Right forelimb (tissue), 1 donor: ENCODE results near the gene C19orf73.
"Not testable (repeated sequence)": the region's sequence is repeated elsewhere in the genome, so short reads cannot be mapped to it uniquely, and the experiment has no call there.

ENCODE experiments used
- DNase-seq: peaks from one replicate; pipeline ENCODE4 v3.0.0-alpha.2; 2018

The C19orf73 gene

GRCh38 chr19:49148784-49149651 is 30.1 kb upstream of the C19orf73 start:
- peak; percentile 96 for DNase-seq

GRCh38 chr19:49148044-49148682 is 29.2 kb upstream of the C19orf73 start:
- DNase-seq = no peak

- DNase-seq = not testable (repeated sequence)
Measured at GRCh38 chr19:49146408-49146770, 27.4 kb upstream of the C19orf73 start.

GRCh38 chr19:49145573-49146407 is 26.8 kb upstream of the C19orf73 start:
- DNase-seq = peak; percentile 88

GRCh38 chr19:49142866-49143335 is 24.0 kb upstream of the C19orf73 start:
- peak; percentile 89 for DNase-seq

- no peak for DNase-seq
Measured at GRCh38 chr19:49141352-49141751, 22.4 kb upstream of the C19orf73 start.

- DNase-seq = no peak
Measured at GRCh38 chr19:49140951-49141350, 22.0 kb upstream of the C19orf73 start.

- DNase-seq = no peak
Measured at GRCh38 chr19:49136771-49137171, 17.8 kb upstream of the C19orf73 start.

GRCh38 chr19:49135686-49136085 is 16.7 kb upstream of the C19orf73 start:
- no peak for DNase-seq

- peak; percentile 80 for DNase-seq
Measured at GRCh38 chr19:49133621-49134454, 14.9 kb upstream of the C19orf73 start.

GRCh38 chr19:49132974-49133609 is 14.1 kb upstream of the C19orf73 start:
- DNase-seq = no peak

- no peak for DNase-seq
Measured at GRCh38 chr19:49130325-49130724, 11.4 kb upstream of the C19orf73 start.

- no peak for DNase-seq
Measured at GRCh38 chr19:49129238-49129583, 10.3 kb upstream of the C19orf73 start.

GRCh38 chr19:49128545-49129237 is 9.7 kb upstream of the C19orf73 start:
- DNase-seq = no peak

GRCh38 chr19:49127674-49128544 is 9.0 kb upstream of the C19orf73 start:
- DNase-seq = peak; percentile 99

- not testable (repeated sequence) for DNase-seq
Measured at GRCh38 chr19:49127225-49127624, 8.3 kb upstream of the C19orf73 start.

- no peak for DNase-seq
Measured at GRCh38 chr19:49126575-49126974, 7.6 kb upstream of the C19orf73 start.

GRCh38 chr19:49125025-49125731 is 6.2 kb upstream of the C19orf73 start:
- DNase-seq = no peak

- DNase-seq = not testable (repeated sequence)
Measured at GRCh38 chr19:49123285-49123684, 4.3 kb upstream of the C19orf73 start.
